Measurements from ENCODE around the gene SEPTIN10.
"Not testable (repeated sequence)": the region's sequence is repeated elsewhere in the genome, so short reads cannot be mapped to it uniquely, and the experiment has no call there.

DNA sequence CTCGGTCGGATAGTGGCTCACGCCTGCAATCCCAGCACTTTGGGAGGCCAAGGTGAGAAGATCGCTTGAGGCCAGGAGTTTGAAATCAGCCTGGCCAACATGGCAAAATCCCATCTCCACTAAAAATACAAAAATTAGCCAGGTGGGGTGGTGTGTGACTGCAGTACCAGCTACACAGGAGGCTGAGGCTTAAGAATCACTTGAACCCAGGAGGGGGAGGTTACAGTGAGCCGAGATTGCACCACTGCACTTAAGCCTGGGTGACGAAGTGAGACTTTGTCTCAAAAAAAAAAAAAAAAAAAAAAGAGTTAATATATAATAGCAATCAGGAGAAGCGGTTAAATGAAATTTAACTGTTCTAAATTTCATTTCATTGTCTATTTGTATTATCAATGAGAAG is 36.1 kb downstream of the SEPTIN10 start:
- TF ChIP-seq, protein P1, sequence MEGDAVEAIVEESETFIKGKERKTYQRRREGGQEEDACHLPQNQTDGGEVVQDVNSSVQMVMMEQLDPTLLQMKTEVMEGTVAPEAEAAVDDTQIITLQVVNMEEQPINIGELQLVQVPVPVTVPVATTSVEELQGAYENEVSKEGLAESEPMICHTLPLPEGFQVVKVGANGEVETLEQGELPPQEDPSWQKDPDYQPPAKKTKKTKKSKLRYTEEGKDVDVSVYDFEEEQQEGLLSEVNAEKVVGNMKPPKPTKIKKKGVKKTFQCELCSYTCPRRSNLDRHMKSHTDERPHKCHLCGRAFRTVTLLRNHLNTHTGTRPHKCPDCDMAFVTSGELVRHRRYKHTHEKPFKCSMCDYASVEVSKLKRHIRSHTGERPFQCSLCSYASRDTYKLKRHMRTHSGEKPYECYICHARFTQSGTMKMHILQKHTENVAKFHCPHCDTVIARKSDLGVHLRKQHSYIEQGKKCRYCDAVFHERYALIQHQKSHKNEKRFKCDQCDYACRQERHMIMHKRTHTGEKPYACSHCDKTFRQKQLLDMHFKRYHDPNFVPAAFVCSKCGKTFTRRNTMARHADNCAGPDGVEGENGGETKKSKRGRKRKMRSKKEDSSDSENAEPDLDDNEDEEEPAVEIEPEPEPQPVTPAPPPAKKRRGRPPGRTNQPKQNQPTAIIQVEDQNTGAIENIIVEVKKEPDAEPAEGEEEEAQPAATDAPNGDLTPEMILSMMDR (IDR thresholded peaks at IDR 0.05), result not testable (repeated sequence)
- not testable (repeated sequence) for TF ChIP-seq POLR2A (IDR thresholded peaks at IDR 0.05)
